Heart right ventricle (tissue), 16 donors: ENCODE measurements around the gene GRB10. TPM values are rescaled to one million over a fixed set of nuclear protein-coding genes. Genes with fewer than 3 reads are reported as not detected.
"Not testable (repeated sequence)": the region's sequence is repeated elsewhere in the genome, so short reads cannot be mapped to it uniquely, and the experiment has no call there.

ENCODE experiments used
- ATAC-seq, 8 donors: fragments of 200-7000 bp; cut with Tn5 transposase; one replicate each; pipeline ENCODE4 v1.9.1; 2020; ENCODE audit warnings: mild to moderate bottlenecking in 8 of 8, moderate library complexity in 8 of 8, moderate number of reproducible peaks in 1 of 8
- DNase-seq, 2 donors: peaks; one replicate each; pipeline ENCODE4 v3.0.0-alpha.2; 2020
- H3K27ac ChIP-seq, 10 donors: fragments of 200-600 bp; sonication (generic) in 2 of 10; one replicate each; pipeline versions ENCODE4 v1.5.0 to v1.8.0; 2020 to 2022; ENCODE audit warnings: mild to moderate bottlenecking in 3 of 10
- H3K27me3 ChIP-seq, 7 donors: fragments of 200-600 bp; one replicate each; pipeline ENCODE4 v1.8.0; 2021 to 2022; ENCODE audit warnings: mild to moderate bottlenecking in 2 of 7
- H3K36me3 ChIP-seq, 9 donors: fragments of 200-600 bp; sonication (generic) in 1 of 9; one replicate each; pipeline versions ENCODE4 v1.5.0 to v1.8.0; 2020 to 2022; ENCODE audit warnings: mild to moderate bottlenecking in 2 of 9
- H3K4me1 ChIP-seq, 9 donors: fragments of 200-600 bp; sonication (generic) in 1 of 9; one replicate each; pipeline versions ENCODE4 v1.5.0 to v1.8.0; 2020 to 2022; ENCODE audit warnings: mild to moderate bottlenecking in 4 of 9
- H3K4me3 ChIP-seq, 10 donors: fragments of 200-600 bp; sonication (generic) in 2 of 10; one replicate each; pipeline versions ENCODE4 v1.5.0 to v1.8.0; 2020 to 2022; ENCODE audit warnings: mild to moderate bottlenecking in 7 of 10, moderate library complexity in 2 of 10
- H3K9me3 ChIP-seq, 11 donors: fragments of 200-600 bp in 10 of 11; sonication (generic) in 2 of 11; one replicate each; pipeline versions ENCODE4 v1.5.0 to v1.8.0; 2013 to 2022; ENCODE audit warnings: mild to moderate bottlenecking in 2 of 11, control low read depth in 1 of 11, moderate library complexity in 1 of 11
- CTCF ChIP-seq, 9 donors: fragments of 200-600 bp; sonication (generic) in 2 of 9; IDR thresholded peaks; one replicate each; pipeline versions ENCODE4 v1.5.0 to v1.8.0; 2021 to 2022; ENCODE audit warnings: antibody characterized with exemption in 9 of 9, mild to moderate bottlenecking in 5 of 9, moderate library complexity in 1 of 9
- WGBS, 2 donors: extraction: QIAGEN DNeasy Blood & Tissue Kit; methylation state at CpG; one replicate each; pipeline ENCODE4 v1.1.7; 2013; ENCODE audit warnings: inconsistent platforms in 1 of 2; 5-methylcytosine and 5-hydroxymethylcytosine counted together
- intact Hi-C, 10 donors: fragments of 100-400 bp; cut with DNase I; formaldehyde crosslinking; loops; one replicate each; pipeline versions ENCODE4 v1.11.1 to v1.14.2; 2022
- polyA plus RNA-seq, 2 donors: library from polyadenylated mRNA; stranded (reverse); fragments of 200-250 nt; gene quantifications; one replicate each; pipeline ENCODE4 v1.2.3, GENCODE V29; 2013
- total RNA-seq, 10 donors: library from RNA; stranded (reverse); fragmentation: NEBNext Ultra II Directional in 3 of 10; extraction: Animal tissue kit (Norgen Biotek cat#: 25700) in 3 of 10; gene quantifications; one replicate each; pipeline versions ENCODE4 v1.2.1 to v1.2.4, GENCODE V29; 2021 to 2023
- donor health status: Arrhythmogenic right ventricular cardiomyopathy.
- donor health status: ischemic (EF 13 %, LVEDD 7.1; RV severe dilation, severe dysfunction).
- donor health status: healthy with polysubstance abuse.
- donor health status: DM: no; HTN: yes; CAD: no.
- donor health status: DM: no; HTN: no; CAD: no.
- donor health status: ischemic (EF 25% LVEDD 6.9; RV normal size, moderate dysfunction).
- donor health status: ischemic (EF 25% LVEDD 5.7; RV mildly dilated, moderate dysfunction).
- donor health status: healthy.
- donor health status: DM: yes; HTN: yes; CAD: no.
- donor health status: Ischemic cardiomyopathy.
- donor health status: ischemic (EF 35%, LVEDD 5.7; RV mildly dilated, moderate dysfunction).
- donor health status: nonischemic (EF 11% LVEDD 7.7; RV severe dilation, severe dysfunction).
- donor health status: DM: yes; HTN: yes; CAD: no.
- donor health status: PGD.
- donor health status: ischemic (EF 29% LVEDD 5.4; RV normal size, mild dysfunction).
- donor health status: nonischemic (EF 23%, LVEDD 6.1; RV moderate dilation, normal function).

GRB10 gene
- total and polyA plus RNA-seq, 12 donors, result 13.2 to 48.7 (median 29.6) TPM

DNA sequence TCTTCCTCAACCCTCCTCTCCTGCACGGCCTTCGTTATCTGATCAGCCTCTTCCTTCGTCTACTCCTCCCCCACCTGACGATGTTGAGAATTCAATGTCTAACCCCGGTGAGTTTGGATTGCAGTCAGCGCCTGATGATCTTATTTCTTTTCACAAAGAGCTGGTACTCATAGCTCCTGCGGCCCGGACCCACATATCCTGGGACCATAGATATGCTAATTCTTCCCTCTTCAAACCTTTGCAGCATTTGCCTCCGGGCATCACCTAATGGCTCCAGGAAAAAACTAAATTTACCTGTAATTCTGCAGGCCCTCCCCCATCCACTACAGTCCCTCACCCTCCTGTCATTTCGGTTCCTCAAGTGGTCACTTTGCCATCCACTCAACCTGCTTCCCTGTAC lies 205.1 kb downstream of the GRB10 start:
- Histone ChIP-seq H3K36me3 (no peaks in the 10 kb centered on the region), H3K27me3 (no peaks in the 10 kb centered on the region), H3K9me3 (peaks cover 0 to 9% (median 0%) of the 10 kb centered on the region in 11 donors), H3K4me1 (no peaks in the 10 kb centered on the region), H3K27ac (no peak overlapping the region), H3K4me3 (no peak overlapping the region)
- ATAC-seq (no peak), DNase-seq (no peak)
- TF ChIP-seq CTCF (IDR thresholded peaks at IDR 0.05), result no peak
- 87 to 93% methylated on average over 10 of the region's 10 CpGs for WGBS, 2 donors
- intact Hi-C loops, result no loop called here

GRCh38 chr7:50576388-50576787 lies 206.3 kb downstream of the GRB10 start:
- ATAC-seq, H3K27me3 ChIP-seq, intact Hi-C loops, H3K9me3 ChIP-seq, DNase-seq, H3K36me3 ChIP-seq, H3K4me1 ChIP-seq, H3K27ac ChIP-seq, H3K4me3 ChIP-seq: not testable (repeated sequence)
- WGBS, 2 donors, result 67 to 70% methylated on average over 6 of the region's 6 CpGs

DNA sequence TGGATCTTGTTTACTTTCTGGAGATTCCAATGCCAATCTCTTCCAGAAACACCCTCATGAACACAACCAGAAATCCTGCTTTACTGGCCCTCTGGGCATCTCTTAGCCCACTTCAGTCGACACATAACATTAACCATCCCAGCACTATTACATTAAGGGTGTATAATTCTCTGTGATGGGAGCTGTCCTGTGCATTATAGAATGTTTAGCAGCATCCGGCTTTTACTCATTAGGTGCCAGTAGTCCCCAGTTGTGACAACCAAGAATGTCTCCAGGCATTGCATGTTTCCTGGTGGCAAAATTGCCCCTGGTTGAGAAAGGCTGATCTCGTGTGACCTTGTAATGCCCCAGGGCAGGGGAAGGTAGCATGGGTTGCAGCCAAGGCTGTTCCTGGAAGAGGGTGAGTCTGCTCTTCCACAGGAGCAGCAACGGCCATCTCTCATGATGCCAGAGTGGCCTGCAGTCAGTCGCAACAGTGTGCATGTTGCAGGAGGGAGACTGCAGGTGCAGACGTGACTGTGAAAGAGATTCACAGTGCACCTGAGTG lies 214.9 kb downstream of the GRB10 start:
- DNase-seq, result no peak
- no peaks in the 10 kb centered on the region for H3K4me1 ChIP-seq
- H3K27ac ChIP-seq, result no peak overlapping the region
- ATAC-seq, result no peak
- no peak overlapping the region for H3K4me3 ChIP-seq
- H3K27me3 ChIP-seq, result peaks cover 0 to 7% (median 0%) of the 10 kb centered on the region in 7 donors
- no peaks in the 10 kb centered on the region for H3K36me3 ChIP-seq
- intact Hi-C loops, result no loop called here
- no peak for TF ChIP-seq CTCF (IDR thresholded peaks at IDR 0.05)
- peaks cover 0 to 11% (median 0%) of the 10 kb centered on the region in 11 donors for H3K9me3 ChIP-seq
- WGBS, 2 donors, result 77 to 84% methylated on average over 6 of the region's 6 CpGs

DNA sequence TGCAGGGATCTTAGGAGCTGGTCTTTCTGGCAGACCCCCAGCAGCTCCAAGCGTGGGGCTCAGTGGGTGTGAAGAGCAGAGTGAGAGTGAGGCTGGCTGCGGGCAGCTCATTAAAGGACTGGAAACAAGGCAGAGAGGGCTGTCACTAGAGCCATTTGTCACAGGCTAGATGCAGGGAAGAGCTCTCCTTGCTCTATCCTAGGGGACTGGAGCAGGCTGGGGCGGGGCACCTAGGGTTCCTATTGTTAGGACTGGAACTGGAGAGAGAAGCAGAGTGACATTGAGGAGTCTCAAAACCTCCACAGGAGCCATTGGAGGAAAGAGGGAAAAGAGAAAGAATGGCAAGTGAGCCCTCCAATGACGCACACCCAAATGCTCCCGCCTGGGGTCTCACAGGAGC lies 216.7 kb downstream of the GRB10 start:
- no peaks in the 10 kb centered on the region for H3K4me1 ChIP-seq
- TF ChIP-seq CTCF (IDR thresholded peaks at IDR 0.05), result no peak
- no peak for DNase-seq
- no peak for ATAC-seq
- H3K4me3 ChIP-seq, result no peak overlapping the region
- H3K9me3 ChIP-seq, result peaks cover 0 to 10% (median 0%) of the 10 kb centered on the region in 11 donors
- peaks cover 0 to 11% (median 0%) of the 10 kb centered on the region in 7 donors for H3K27me3 ChIP-seq
- 58 to 70% methylated on average over 5 of the region's 5 CpGs for WGBS, 2 donors
- H3K36me3 ChIP-seq, result no peaks in the 10 kb centered on the region
- intact Hi-C loops, result no loop called here
- no peak overlapping the region for H3K27ac ChIP-seq

DNA sequence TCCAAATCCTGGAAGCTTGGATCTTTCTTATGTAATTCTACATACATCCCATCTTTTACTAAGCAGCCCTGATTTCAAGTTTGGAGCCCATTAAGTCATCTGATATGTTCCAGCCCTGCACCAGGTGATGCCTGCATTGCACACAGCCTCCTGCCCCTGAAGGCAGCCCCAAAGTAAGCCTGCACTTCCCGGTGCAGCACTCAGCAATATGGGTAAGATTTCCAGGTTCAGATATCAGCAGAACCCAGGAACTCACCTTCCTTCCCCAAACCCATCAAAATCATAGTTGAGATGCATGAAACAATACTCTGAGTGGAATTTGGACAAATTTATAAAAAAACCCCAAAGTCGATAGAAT lies 217.2 kb downstream of the GRB10 start:
- no peak overlapping the region for H3K27ac ChIP-seq
- no peaks in the 10 kb centered on the region for H3K4me1 ChIP-seq
- DNase-seq (no peak), ATAC-seq (no peak)
- WGBS, 2 donors, result 83 to 84% methylated on average over 2 of the region's 2 CpGs
- H3K9me3 ChIP-seq, result peaks cover 0 to 6% (median 0%) of the 10 kb centered on the region in 11 donors
- H3K36me3 ChIP-seq, result no peaks in the 10 kb centered on the region
- intact Hi-C loops, result no loop called here
- H3K27me3 ChIP-seq, result peaks cover 0 to 15% (median 0%) of the 10 kb centered on the region in 7 donors
- no peak for TF ChIP-seq CTCF (IDR thresholded peaks at IDR 0.05)
- no peak overlapping the region for H3K4me3 ChIP-seq
